Keratinocyte (primary cell): ENCODE measurements around the gene GAMT.

Source experiments
- CTCF ChIP-seq, 3 experiments: IDR thresholded peaks in 1 of 3; conservative IDR thresholded peaks in 1 of 3; optimal IDR thresholded peaks in 1 of 3; 2 replicates in 2 of 3; 3 replicates in 1 of 3; pipeline versions ENCODE3 to v1.5.1; 2011; ENCODE audit warnings: low read length in 3 of 3, mild to moderate bottlenecking in 3 of 3, moderate library complexity in 2 of 3, control low read depth in 1 of 3, inconsistent platforms in 1 of 3; ENCODE audit not compliant: insufficient read depth in 2 of 3; ENCODE audit errors: extremely low read depth in 1 of 3
- EZH2 ChIP-seq: IDR thresholded peaks from one replicate; pipeline ENCODE4 v1.6.1; 2012; ENCODE audit warnings: inconsistent platforms, mild to moderate bottlenecking, low read length, moderate library complexity

GRCh38 chr19:1373534-1374249, 27.6 kb downstream of the GAMT start:
- no peak for TF ChIP-seq CTCF (optimal IDR thresholded peaks at IDR 0.05 in 1 of 3, IDR thresholded peaks at IDR 0.05 in 1 of 3, conservative IDR thresholded peaks at IDR 0.05 in 1 of 3; ENCODE audit: extremely low read depth in 1 of 3, insufficient read depth in 2 of 3, low read length in 3 of 3)
- no peak for TF ChIP-seq EZH2
